Measurements from ENCODE around the gene OR4D1.

The OR4D1 gene

DNA sequence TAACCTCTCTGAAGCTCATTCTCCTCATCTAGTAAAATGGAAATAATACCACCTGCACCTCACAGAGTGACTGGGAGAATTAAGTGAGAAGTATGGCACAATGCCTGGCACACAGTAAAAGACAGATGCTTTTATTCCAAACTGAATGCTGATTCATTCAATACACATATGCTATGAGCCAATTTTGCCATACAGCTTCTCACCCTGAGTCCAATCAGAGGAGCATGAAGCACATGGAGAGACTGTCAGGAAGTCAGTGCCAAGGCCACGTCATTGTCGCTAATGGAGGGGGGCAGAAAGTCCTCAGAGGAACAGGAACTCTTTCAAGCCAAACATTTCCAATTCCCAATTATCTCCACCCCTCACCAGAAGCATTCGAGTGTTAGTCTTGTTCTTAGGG is 59.3 kb downstream of the OR4D1 start:
- H3K36me3 ChIP-seq (replicated peaks; ENCODE audit: low read depth, low read length) = no peaks in the 10 kb centered on the region

DNA sequence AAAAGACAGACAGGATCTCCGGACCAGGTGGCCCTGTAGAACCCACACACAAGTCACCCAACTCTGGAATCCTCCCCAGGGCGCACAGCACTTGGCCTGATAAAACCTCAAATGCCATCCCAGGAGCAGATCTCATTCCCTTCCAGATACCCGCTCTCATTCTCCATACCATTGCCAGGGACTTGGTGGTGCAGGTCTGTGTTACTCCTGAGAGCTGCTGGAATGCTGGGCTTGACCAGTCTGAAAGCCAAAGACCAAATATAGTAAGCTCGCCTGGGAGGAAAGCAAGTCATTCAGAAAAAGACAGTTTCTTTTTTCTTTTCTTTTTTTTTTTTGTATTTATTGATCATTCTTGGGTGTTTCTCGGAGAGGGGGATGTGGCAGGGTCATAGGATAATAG is 60.2 kb downstream of the OR4D1 start:
- Histone ChIP-seq H3K36me3 (replicated peaks; ENCODE audit: low read depth, low read length) (no peaks in the 10 kb centered on the region), H2AFZ (ENCODE audit: low read depth, low read length) (no peak overlapping the region), H3K27me3 (ENCODE audit: low read depth, low read length) (no peaks in the 10 kb centered on the region), H3K9me3 (ENCODE audit: insufficient read depth, low read length) (no peaks in the 10 kb centered on the region), H3K9ac (ENCODE audit: low read length) (no peak overlapping the region), H3K4me2 (ENCODE audit: low read length) (no peak overlapping the region), H3K79me2 (ENCODE audit: low read length) (no peaks in the 10 kb centered on the region), H3K4me1 (ENCODE audit: low read length) (no peaks in the 10 kb centered on the region), H4K20me1 (ENCODE audit: insufficient read depth, low read length) (no peaks in the 10 kb centered on the region), H3K4me3 (ENCODE audit: low read length) (no peak overlapping the region), H3K27ac (ENCODE audit: low read length) (no peak overlapping the region)
- TF ChIP-seq, protein P1, sequence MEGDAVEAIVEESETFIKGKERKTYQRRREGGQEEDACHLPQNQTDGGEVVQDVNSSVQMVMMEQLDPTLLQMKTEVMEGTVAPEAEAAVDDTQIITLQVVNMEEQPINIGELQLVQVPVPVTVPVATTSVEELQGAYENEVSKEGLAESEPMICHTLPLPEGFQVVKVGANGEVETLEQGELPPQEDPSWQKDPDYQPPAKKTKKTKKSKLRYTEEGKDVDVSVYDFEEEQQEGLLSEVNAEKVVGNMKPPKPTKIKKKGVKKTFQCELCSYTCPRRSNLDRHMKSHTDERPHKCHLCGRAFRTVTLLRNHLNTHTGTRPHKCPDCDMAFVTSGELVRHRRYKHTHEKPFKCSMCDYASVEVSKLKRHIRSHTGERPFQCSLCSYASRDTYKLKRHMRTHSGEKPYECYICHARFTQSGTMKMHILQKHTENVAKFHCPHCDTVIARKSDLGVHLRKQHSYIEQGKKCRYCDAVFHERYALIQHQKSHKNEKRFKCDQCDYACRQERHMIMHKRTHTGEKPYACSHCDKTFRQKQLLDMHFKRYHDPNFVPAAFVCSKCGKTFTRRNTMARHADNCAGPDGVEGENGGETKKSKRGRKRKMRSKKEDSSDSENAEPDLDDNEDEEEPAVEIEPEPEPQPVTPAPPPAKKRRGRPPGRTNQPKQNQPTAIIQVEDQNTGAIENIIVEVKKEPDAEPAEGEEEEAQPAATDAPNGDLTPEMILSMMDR (IDR thresholded peaks at IDR 0.05; ENCODE audit: low read depth, low read length) = no peak
- TF ChIP-seq EZH2phosphoT487 (IDR thresholded peaks at IDR 0.05; ENCODE audit: low read depth) = no peak

More for the DNA sequence above, 59.3 kb downstream of the OR4D1 start:
- no peak overlapping the region for H2AFZ ChIP-seq (ENCODE audit: low read depth, low read length)
- no peaks in the 10 kb centered on the region for H4K20me1 ChIP-seq (ENCODE audit: insufficient read depth, low read length)
- no peaks in the 10 kb centered on the region for H3K27me3 ChIP-seq (ENCODE audit: low read depth, low read length)
- no peaks in the 10 kb centered on the region for H3K9me3 ChIP-seq (ENCODE audit: insufficient read depth, low read length)
- no peak overlapping the region for H3K4me2 ChIP-seq (ENCODE audit: low read length)
- no peaks in the 10 kb centered on the region for H3K4me1 ChIP-seq (ENCODE audit: low read length)
- H3K4me3 ChIP-seq (ENCODE audit: low read length) = no peak overlapping the region
- H3K27ac ChIP-seq (ENCODE audit: low read length) = no peak overlapping the region
- no peak overlapping the region for H3K9ac ChIP-seq (ENCODE audit: low read length)
- no peak for TF ChIP-seq EZH2phosphoT487 (IDR thresholded peaks at IDR 0.05; ENCODE audit: low read depth)
- H3K79me2 ChIP-seq (ENCODE audit: low read length) = no peaks in the 10 kb centered on the region

Measured in OCI-LY3 (cell line).